ENCODE data around the gene SCD5. TPM values are rescaled to one million over a fixed set of nuclear protein-coding genes. Genes with fewer than 3 reads are reported as not detected.

Gene SCD5
- total and polyA plus RNA-seq, 9 of the 15 experiments (the other 6 are each of a cell fraction or from before 2014, with no cell fraction given): 0.01 to 0.20 (median 0.03) TPM; not detected in 5

DNA sequence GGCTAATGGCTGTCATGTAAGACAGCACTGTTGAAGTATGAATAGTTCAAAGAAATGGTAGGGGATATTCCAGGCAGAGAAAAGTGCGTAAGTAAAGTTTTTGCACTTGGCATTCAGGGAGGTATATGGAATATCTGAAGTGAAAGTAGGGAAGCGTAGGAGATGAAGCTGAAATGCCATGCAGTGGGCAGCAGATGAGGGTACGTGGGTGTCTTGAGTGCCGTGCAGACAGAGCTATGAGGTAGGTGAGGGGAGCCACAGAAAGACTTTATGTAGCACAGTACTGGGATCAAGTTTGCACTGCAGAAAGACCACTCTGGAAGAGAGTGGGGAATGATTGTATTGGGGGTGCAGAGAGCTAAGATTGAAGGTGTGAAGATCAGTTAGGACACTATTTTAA is 5.2 kb upstream of the SCD5 start:
- Histone ChIP-seq H3K9ac (ENCODE audit: insufficient read depth in 1 of 2, low read depth in 2 of 2, low read length in 2 of 2) (no peak overlapping the region), H3K36me3 (ENCODE audit: control insufficient read depth, insufficient read depth, low read length) (no peaks in the 10 kb centered on the region), H3K4me1 (replicated peaks in 1 of 2; ENCODE audit: control insufficient read depth in 2 of 2, insufficient read depth in 2 of 2, low read length in 2 of 2) (peaks cover 0 to 3% of the 10 kb centered on the region in 2 experiments; a peak in 2 of 5 replicates), H3K4me2 (ENCODE audit: insufficient read depth, low read length) (no peak overlapping the region), H2AFZ (ENCODE audit: low read depth, low read length) (no peak overlapping the region), H3K9me3 (replicated peaks; ENCODE audit: control insufficient read depth, insufficient read depth, low read depth, low read length) (no peaks in the 10 kb centered on the region), H3K4me3 (no peak overlapping the region), H3K27ac (ENCODE audit: extremely low read depth, low read depth, low read length) (no peak overlapping the region), H4K20me1 (replicated peaks; ENCODE audit: control insufficient read depth, insufficient read depth, low read length) (peaks cover 2% of the 10 kb centered on the region; the same call in 1 of the 2 replicates), H3K9me1 (ENCODE audit: control insufficient read depth, insufficient read depth, low read length) (no peaks in the 10 kb centered on the region), H3K27me3 (ENCODE audit: control insufficient read depth in 2 of 2, insufficient read depth in 2 of 2, low read length in 2 of 2) (peaks cover 21% of the 10 kb centered on the region in 2 experiments), H3K79me2 (ENCODE audit: control insufficient read depth, insufficient read depth, low read length) (no peaks in the 10 kb centered on the region)
- in situ Hi-C loops (cut with MboI): no loop called here
- FAIRE-seq (no peak), DNase-seq (ENCODE audit: extremely low read depth in 1 of 4, low spot score in 3 of 4) (no peak), ATAC-seq (no peak)
- WGBS (ENCODE audit: insufficient coverage, low coverage, missing lambda C conversion rate): 0% methylated on average over 4 of the region's 4 CpGs
- no peak for TF ChIP-seq PURB (CRISPR knock-in tag; IDR thresholded peaks at IDR 0.05; ENCODE audit: low read depth)
- TF ChIP-seq BACH1 (tag; IDR thresholded peaks at IDR 0.05): no peak
- no peak for TF ChIP-seq ZBTB17 (CRISPR knock-in tag; IDR thresholded peaks at IDR 0.05)
- no peak for TF ChIP-seq HNRNPLL (IDR thresholded peaks at IDR 0.05; ENCODE audit: low read depth, low read length, poor library complexity, severe bottlenecking)
- ChIA-PET POLR2A (interaction anchor here (0.7 kb wide), 1 partner anchor 24 kb away, joined by 3 read pairs; no protein-coding TSS in a partner anchor), CTCF (ENCODE audit: low intra/inter-chr PET ratio) (no interaction called here)
- intact Hi-C loops (cut with micrococcal nuclease): no loop called here
- no TSS peak for BruUV-seq (replicated peaks)

DNA sequence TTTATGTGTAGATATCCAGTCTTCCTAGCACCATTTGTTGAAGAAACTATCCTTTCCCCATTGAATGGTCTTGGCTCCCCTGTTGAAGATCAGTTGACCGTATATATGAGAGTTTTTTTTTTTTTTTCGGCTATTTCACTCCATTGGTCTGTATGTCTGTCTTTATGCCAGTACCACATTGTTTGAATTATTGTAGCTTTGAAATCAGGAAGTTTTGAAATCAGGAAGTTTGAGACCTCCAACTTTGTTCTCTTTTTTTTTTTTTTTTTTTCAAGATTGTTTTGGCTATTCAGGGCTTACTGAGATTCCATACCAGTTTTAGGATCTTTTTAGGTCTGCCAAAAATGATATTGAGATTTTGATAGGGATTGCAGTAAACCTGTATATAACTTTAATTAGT is 4.3 kb upstream of the SCD5 start:
- ChIA-PET CTCF (ENCODE audit: low intra/inter-chr PET ratio) (no interaction called here), POLR2A (no interaction called here)
- no peak for TF ChIP-seq SREBF2 (CRISPR knock-in tag; IDR thresholded peaks at IDR 0.05)
- TF ChIP-seq, protein P1, sequence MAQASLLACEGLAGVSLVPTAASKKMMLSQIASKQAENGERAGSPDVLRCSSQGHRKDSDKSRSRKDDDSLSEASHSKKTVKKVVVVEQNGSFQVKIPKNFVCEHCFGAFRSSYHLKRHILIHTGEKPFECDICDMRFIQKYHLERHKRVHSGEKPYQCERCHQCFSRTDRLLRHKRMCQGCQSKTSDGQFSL (CRISPR knock-in tag; IDR thresholded peaks at IDR 0.05): no peak
- TF ChIP-seq, protein P1 (tag; IDR thresholded peaks at IDR 0.05): no peak
- TF ChIP-seq SAP30 (IDR thresholded peaks at IDR 0.05; ENCODE audit: borderline replicate concordance, insufficient read depth, low read depth, low read length, poor library complexity, severe bottlenecking): no peak
- in situ Hi-C loops (cut with MboI): no loop called here
- intact Hi-C loops (cut with micrococcal nuclease): no loop called here
- BruUV-seq (replicated peaks): no TSS peak
- H3K4me1 ChIP-seq (replicated peaks in 1 of 2; ENCODE audit: control insufficient read depth in 2 of 2, insufficient read depth in 2 of 2, low read length in 2 of 2): peaks cover 0 to 11% of the 10 kb centered on the region in 2 experiments; a peak in 2 of 5 replicates
- no peaks in the 10 kb centered on the region for H3K9me3 ChIP-seq (replicated peaks; ENCODE audit: control insufficient read depth, insufficient read depth, low read depth, low read length)
- WGBS (ENCODE audit: insufficient coverage, low coverage, missing lambda C conversion rate): 3% methylated on average over 2 of the region's 2 CpGs
- no peak overlapping the region for H3K4me3 ChIP-seq
- H2AFZ ChIP-seq (ENCODE audit: low read depth, low read length): no peak overlapping the region
- no peaks in the 10 kb centered on the region for H3K36me3 ChIP-seq (ENCODE audit: control insufficient read depth, insufficient read depth, low read length)
- no peak for FAIRE-seq
- no peak overlapping the region for H3K4me2 ChIP-seq (ENCODE audit: insufficient read depth, low read length)
- peaks cover 2% of the 10 kb centered on the region; the same call in 1 of the 2 replicates for H4K20me1 ChIP-seq (replicated peaks; ENCODE audit: control insufficient read depth, insufficient read depth, low read length)
- DNase-seq (ENCODE audit: extremely low read depth in 1 of 4, low spot score in 3 of 4): no peak
- no peak for ATAC-seq
- H3K9me1 ChIP-seq (ENCODE audit: control insufficient read depth, insufficient read depth, low read length): no peaks in the 10 kb centered on the region
- H3K27ac ChIP-seq (ENCODE audit: extremely low read depth, low read depth, low read length): no peak overlapping the region
- peaks cover 26 to 29% of the 10 kb centered on the region in 2 experiments for H3K27me3 ChIP-seq (ENCODE audit: control insufficient read depth in 2 of 2, insufficient read depth in 2 of 2, low read length in 2 of 2)
- H3K9ac ChIP-seq (ENCODE audit: insufficient read depth in 1 of 2, low read depth in 2 of 2, low read length in 2 of 2): no peak overlapping the region
- H3K79me2 ChIP-seq (ENCODE audit: control insufficient read depth, insufficient read depth, low read length): no peaks in the 10 kb centered on the region
